ENCODE measurements around the gene SCTR.

Gene SCTR

DNA sequence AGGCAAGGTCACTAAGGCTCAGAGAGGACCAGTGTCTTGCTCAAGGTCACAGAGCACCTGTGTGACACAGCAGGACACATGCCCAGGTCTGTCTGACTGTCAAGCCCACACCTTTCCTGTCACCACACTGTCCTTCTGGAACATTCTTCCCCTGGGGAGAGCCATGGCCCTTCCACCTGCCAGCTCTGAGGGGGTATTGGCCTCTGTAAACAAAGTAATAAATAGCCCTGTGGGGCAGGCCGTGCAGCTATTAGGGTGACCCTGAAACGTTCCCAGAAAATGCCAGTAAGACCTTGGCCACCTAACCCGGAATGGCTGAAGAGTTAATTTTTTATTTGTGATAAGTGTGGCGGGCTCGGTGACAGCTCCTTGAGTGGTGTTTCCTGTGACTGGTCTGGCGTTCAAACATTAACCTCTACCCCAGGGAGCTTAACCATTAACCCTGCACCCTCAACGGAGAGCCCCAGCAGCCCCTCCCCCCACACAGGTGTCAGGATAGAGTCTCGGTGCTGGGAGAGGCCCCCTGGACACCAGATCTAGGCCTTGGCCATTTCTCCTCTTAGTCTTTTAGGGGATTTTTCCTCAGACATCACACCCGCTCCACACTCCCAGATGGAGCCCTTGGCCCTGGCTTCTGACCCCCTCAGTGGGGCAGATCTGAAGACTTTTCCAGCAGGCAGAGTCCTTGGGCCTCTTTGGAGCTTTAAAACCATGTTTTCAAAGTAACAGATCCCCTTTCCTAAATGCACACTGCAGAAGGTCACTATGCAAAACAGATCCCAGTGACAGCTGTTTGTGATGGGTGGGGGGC is 36.6 kb downstream of the SCTR start:
- no peak for DNase-seq (ENCODE audit: low read depth)

DNA sequence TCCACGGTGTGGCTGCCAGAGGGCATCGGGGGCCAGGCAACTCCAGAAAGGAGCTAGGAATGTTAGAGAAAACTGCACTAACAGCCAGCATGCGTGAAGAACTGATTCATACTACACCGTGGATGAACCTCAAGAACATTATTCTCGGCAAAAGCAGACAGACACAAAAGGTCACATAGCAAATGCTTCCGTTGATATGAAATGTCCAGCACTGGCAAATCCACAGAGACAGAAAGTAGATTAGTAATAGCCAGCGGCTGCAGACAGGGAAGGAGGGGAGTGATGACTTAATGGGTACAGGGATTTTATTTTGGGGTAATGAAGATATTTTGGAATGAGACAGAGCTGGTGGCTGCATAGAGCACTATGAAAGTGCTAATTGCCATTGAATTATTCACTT is 37.4 kb downstream of the SCTR start:
- DNase-seq (ENCODE audit: low read depth), result no peak

DNA sequence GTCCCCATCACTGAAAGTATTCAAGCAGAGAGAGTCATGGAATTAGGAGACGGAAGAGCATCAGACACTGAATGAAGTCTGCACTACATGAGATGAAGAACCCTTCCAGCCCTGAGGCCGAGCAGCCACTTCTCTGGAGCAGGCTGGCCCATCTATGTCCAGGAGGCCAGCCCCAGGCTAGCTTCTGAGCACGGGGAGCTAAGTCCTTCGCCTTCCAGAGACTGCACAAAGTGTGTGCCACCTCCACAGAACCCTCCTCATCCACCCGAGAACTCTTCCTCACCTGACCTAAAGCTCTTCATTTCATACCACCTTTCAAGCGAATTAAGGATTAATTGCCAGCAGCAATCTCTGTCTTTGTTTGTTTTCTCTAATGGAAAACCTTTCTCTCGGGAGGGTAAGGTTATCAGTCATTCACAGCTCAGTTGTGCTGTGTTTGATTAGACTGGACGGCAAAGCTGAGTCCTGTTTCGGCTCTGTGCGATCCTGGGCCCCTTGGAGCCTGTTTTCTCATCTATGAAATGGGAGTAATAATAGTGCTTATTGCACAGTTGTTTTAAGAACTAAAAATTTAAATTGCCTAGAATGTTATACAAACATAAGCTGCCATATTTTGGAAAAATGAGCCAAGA is 38.0 kb downstream of the SCTR start:
- DNase-seq (ENCODE audit: low read depth), result no peak

DNA sequence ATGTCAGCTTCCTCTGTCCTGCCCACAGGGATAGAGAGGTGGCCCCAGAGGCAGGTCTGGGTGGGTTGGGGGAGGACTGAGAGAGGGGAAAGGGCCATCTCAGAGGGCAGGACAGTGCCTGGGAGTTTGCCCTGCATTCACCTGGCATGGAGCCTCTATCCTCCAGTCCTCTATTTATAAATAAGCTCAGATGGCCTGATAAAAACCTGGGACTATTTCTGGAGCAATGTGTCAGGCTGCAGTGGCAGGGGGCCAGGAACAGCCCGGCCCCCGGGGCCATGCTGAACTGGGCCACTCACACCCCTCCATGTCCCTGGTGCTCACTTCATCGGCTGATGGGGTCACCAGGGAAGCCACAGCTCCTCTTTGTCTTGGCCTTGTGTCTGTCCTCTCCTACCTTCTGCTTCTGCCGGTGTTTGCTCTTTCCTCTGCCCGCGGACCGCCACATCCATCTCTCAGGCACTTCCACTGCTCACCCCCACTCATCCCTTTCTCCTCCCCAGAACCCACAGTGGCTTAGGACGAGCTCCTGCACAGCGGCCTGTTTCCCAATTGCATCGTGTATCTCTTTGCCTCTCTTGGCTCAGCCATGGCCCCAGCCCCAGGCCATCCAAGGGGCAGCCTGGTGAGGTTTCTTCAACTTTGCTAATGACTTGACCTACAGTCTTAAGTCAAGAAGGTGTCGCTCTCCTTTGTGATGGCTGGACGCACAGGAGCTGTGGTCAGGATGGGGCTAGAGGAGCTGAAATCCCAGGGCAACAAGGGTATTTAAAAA is 38.8 kb downstream of the SCTR start:
- no peak for DNase-seq (ENCODE audit: low read depth)

DNA sequence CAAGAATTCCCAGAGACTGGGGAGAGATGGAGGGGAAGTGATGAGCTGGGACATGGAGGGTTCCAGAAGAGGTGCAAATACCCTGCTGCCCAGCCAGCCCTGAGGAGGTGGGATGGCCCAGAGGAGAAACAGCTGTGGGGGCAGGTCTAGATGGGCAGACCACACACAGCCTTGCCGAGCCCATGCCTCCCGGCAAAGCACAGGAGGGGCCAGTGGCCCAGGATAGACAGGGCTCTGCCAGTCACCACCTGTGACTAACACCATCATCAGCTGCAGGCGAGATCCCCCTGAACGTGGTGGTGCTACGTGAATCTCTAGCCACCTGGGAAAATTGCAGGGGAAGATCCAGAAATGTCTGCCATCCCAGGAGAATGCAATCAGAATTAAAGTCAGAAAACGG is 39.4 kb downstream of the SCTR start:
- no peak for DNase-seq (ENCODE audit: low read depth)

DNA sequence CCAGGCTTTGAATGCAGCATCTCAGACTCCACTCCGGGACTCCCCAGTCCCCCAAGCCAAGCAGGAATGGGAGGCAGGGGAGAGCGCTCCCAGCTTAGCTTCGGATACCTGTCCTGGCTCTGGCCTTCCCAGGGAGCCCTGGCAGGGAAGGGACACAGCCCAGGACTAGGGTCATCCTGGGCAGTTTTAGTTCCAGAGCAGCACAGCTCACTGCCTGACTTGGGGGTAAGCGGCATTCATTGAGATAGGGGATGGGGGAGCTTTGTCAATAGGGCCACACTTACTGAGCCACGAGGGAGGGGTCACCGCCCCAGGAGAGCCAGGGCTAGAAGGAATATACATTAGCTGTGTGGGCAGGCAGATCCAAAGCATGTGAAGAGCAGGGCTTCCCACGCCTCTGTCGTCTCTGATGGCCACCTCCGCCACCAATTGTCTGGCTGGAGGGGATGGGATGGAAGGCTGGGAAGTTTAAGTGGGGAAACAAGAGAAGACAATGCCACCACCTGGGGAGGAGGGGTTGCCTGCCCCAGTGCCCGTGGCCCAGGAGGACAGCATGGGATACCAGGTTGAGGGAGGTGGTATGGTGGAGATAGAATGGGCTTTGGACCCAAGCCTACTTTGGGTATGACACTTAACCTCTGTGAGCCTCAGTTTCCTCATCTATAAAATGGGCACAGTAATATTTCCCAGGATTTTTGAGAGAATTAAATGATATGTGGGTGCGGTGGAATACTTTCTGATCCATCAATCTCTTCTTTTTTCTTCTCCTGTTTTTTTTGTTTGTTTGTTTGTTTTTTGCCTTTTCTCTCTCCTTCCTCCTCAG is 40.2 kb downstream of the SCTR start:
- DNase-seq (ENCODE audit: low read depth), result no peak

DNA sequence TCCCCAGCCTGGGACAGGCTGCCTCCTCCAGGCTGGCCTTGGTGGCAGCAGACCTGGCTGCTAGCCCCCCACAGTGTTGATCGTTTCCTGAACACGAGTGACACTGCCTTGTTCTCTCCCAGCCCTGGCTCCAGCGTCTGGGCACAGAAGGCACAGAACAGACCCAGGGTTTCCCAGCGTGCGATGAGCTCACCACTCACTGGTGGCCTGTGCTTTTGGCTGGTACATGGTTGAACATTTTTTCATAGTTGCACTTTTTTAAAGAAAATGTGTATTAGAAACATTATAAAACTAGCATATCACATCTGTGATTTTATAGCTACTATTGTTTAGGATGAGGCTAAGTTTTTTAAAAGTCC is 40.9 kb downstream of the SCTR start:
- DNase-seq (ENCODE audit: low read depth), result no peak

DNA sequence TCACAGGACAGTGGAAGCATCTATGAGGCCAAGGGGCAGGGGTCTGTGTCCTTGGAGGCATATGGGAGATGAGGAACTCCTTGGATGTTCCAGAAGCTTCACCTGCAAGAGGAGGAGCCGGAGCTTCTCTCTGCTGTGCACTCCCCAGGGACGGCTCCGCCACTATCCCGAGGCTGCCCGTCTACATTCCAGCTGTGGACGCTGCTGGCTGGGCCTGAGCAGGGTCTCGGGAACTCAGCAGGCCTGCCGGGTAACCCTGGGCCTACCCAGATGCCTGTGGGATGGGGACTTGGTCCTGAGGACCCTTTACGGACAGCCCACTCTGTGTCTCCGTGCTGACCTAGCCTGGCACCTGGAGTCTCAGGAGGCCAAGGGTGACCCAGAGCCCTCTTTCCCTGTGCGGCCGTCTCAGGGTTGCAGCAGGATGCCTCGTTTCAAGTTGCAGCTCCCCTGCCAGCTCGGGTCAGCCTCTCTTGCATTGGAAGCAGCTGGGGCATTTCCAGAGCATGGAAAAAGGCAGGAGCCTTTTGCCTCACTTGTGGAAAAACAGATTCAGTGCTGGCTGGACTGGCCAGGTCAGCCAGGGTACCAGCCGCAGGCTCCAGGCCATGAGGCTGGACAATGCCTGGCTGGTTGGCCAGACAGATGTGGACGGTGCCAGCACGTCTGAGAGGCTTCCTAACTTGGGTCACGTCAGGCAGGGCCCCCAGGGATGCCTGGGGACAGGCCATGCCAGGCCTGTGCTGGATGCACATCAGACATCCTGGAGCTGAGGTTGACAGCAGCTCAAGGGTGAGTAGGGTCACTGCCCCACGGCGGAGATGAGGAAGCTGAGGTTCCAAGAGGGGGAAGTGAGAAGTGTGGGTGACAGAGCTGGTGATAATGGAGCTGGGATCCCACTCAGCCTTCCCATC is 41.5 kb downstream of the SCTR start:
- DNase-seq (ENCODE audit: low read depth), result no peak

DNA sequence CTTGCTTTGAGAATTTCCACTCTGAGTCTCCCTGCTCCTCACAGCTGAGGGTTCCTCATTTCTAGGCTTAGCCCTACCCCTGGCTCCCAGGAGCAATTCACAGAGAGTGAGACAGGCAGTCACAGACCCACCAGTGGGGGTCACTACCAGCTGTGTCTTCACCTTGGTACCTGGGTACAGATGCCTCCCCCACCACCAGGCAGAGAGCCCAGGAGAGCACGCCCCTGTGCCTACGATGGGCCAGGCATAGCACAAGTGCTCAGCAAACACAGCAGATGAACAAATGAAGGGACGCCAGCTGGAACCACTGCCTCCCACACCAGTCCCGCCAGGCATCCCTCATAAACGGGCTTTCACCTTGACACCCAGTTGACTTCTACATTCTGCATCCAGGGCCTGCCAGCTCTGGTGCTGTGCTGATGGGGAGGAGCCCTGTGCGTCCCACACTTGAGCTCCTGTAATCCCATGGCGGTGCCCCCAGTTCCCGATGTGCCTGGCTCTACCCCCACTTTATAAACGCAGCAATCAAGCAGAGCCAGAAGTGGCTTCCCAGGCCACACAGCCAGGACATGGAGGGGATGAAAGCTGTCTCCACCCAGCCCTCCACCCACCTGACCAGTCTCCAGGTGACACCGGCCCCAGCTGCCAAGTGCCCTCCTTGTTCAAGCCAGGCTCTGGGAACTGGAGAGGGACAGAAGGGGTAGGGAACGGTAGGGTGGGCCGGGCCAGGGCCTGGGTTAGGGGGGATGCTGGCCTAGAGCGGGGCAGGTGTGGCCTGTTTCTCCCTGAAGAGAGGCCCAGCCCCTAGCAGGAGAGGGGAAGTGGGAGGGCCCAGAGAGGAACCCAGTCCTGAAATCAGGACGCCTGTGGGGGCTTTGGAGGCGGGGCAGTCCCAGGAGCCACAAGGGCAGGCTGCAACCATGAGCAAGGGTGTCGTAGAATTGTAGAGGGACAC is 42.5 kb downstream of the SCTR start:
- no peak for DNase-seq (ENCODE audit: low read depth)

DNA sequence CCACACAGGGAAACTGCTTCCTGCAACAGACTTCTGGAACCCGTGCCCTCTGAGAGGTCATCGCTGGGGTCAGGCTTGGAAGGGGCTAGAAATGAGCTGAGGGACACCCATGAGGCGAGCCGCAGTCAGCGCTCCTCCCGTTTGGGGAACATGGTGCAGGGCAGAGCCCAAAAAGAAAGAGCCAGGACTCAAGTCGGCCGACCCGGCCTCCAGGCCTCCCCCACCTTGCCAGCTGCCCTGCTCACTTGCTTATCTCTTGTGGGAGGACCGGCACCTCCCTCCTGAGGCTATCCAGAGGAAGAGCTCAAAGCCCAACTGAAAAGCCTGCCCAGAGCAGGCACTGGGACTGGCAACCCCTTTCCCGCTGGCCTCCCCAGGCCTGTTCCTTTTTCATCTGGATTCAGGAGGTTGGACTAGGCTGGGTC is 43.6 kb downstream of the SCTR start:
- no peak for DNase-seq (ENCODE audit: low read depth)

DNA sequence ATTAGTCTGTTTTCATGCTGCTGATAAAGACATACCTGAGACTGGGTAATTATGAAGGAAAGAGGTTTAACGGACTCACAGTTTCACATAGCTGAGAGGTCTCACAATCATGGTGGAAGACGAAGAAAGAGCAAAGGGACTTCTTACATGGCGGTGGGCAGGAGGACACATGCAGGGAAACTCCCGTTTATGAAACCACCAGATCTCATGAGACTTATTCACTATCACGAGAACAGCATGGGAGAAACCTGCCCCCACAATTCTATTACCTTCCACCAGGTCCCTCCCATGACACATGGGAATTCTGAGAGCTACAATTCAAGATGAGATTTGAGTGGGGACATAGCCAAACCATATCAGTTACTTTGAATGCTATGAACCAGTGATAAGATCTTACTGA is 44.1 kb downstream of the SCTR start:
- no peak for DNase-seq (ENCODE audit: low read depth)

DNA sequence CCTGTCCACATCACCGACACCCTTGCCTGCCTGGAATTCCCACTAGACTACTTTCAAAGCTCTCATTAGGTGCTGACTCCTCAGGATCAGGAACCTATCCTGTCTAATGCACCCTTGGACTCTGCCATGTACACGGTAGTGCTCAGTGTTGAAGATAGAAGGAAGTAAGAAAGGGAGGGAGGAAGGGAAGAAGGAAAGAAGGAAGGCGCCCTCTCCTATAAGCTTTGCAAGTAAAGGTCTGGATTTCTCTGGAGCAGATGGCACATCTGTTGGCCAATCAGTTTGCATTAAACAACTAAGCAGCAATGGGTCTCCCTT is 45.3 kb downstream of the SCTR start:
- no peak for DNase-seq (ENCODE audit: low read depth)

DNA sequence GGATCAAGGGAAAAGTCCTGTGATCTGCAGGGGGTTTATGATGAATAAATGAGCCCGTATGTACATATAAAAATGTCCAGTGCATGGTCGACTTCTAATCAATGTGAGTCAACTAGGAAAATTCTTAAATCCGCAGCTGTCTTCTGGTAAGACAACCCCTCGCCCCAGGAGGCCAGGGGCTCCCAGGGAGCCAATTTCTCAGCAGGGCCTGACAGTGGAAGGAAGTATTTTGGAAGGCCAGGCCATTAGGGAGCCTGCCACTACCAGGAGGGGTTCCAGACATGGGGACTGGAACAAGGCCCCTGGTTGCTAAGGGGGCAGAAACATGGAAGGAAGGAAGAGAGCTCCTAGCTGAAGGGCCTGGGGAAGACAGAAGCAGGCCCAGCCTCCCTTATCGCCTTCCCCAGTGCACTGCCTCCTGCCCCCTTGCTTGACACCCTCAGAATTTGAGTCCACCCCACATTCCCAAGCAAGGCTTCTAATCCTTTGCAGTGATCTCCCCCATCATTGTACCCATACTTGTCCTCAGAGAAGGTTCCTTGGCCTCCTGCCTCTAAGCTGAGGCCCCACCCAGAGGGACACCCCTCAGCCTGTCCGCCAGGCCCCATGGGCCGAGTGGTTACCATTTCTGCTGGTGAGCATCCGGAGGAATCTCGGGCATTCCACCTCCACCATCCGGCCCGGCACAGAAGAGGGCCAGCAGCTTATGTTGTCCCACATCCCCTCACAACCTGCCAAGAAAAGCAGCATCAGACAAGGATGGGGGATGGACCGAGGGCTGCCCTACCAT is 45.9 kb downstream of the SCTR start:
- DNase-seq (ENCODE audit: low read depth), result no peak

DNA sequence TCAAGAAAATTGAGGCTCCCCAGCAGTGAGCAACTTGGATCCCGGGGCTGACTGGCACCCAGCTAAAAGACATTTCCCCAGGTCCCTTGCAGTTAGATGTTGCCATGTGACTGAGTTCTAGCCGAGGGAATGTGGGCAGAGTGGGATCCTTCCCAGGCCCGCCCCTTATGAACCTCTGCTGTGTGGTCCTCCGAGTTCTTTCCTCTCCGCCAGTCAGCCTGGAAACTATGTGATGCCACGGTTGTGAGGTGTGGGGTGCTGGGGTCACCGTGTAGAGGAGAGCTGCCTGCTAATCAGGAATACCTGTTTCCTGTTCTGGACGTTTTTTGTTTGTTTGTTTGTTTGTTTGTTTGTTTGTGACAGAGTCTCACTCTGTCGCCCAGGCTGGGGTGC is 47.2 kb downstream of the SCTR start:
- DNase-seq (ENCODE audit: low read depth), result no peak

DNA sequence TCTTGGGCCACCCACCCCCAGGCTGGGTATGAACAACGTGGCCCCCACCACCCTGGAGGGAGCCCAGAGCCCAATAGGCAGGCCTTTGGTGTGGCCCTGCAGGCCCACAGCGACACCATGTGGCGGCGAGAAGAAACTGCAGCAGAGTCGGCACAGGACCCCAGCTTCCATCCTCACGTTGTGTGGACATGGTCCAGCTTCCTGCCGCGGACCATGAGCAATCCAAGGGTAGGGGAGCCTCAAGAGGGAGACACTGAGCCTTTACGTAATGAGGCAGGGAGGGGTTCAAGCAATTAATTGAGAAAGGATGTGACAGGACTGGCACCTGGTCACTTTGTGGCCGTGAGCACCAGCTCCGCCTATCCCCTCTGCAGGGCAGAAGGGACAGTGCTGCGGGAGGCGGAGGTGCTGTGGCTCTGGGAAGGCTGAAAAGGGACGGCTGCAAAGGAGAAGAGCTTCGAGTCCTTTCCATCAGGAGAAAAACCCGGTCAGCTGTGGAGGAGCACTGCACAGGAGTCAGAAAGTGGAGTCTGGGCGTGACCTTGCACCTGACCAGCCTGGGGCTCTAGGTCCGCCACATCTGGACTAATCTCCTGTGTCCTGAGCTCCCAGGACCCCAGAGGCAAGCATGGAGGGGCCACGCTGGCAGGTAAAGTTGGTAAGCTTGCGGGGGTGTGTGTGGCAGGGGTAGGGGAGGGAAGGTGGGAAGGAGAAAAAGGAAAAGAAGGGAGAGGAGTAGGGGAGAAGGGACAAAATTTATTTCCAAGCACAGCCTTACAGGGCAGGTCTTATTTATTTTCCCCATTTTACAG is 47.8 kb downstream of the SCTR start:
- no peak for DNase-seq (ENCODE audit: low read depth)

DNA sequence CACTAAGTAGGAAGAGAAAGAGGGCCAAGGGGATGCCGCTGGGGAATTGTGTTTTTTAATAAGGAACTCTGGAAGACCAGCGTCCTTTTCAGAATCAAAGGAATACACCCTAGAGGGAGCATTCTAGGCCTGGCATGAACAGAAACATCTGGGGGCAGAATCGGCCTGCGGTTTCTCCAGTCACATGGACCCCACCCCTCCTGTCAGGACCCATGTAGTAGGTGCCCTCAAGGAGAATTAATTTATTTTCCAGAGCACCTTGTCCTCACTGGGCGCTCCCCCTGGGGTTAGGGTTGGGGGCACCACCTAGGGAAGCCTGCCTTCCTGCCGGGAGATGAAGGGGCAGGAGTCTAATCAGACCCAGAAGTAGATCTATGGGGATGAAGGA is 48.4 kb downstream of the SCTR start:
- DNase-seq (ENCODE audit: low read depth), result no peak

DNA sequence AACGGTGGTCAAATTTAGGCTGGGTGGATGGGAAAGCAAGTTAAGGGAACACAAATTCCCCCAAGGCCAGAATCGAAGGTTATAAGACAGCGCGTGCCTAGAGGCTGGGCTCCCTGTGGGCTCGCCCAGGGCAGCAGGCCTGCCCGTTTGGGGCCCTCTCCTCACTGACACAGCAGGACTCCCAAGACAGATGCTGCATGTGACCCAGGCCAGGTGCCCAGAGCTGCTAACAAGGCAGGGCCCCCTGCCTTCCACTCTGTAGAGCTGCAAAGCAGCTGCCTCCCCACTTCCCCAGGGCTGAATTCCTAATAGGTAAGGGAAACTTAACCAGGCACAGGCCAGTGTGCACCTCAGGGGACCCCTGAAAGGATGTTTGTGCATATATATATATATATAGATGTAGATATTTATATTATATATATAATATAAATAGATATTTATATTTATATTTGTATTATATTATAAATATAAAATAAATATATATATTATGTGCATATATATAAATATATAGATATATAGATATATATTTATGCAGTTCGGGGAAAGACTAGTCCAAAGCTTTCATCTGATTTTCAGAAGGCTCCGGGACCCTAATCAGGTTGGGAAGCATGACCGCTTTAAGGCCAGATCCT is 48.9 kb downstream of the SCTR start:
- no peak for DNase-seq (ENCODE audit: low read depth)

All from stimulated activated CD8-positive, alpha-beta memory T cell treated with anti-CD3 and anti-CD28 coated beads, Interleukin-7, amount 100 ng/mL, for 24 hours (primary cell).